Measurements from ENCODE around the gene TRABD2B.

Gene TRABD2B

GRCh38 chr1:47934243-47934805 is 62.9 kb downstream of the TRABD2B start:
- DNase-seq (ENCODE audit: low spot score), result no peak

GRCh38 chr1:47932743-47933142 is 64.4 kb downstream of the TRABD2B start:
- no peak for DNase-seq (ENCODE audit: low spot score)

GRCh38 chr1:47931395-47931794 is 65.8 kb downstream of the TRABD2B start:
- no peak for DNase-seq (ENCODE audit: low spot score)

- DNase-seq (ENCODE audit: low spot score), result no peak
Observed at GRCh38 chr1:47930210-47930840, 66.9 kb downstream of the TRABD2B start.

- DNase-seq (ENCODE audit: low spot score), result no peak
Observed at GRCh38 chr1:47927165-47927564, 70.0 kb downstream of the TRABD2B start.

GRCh38 chr1:47926461-47926999 is 70.7 kb downstream of the TRABD2B start:
- no peak for DNase-seq (ENCODE audit: low spot score)

- no peak for DNase-seq (ENCODE audit: low spot score)
Observed at GRCh38 chr1:47924270-47925048, 72.7 kb downstream of the TRABD2B start.

- DNase-seq (ENCODE audit: low spot score), result no peak
Observed at GRCh38 chr1:47921935-47922415, 75.2 kb downstream of the TRABD2B start.

GRCh38 chr1:47919113-47919833 is 77.9 kb downstream of the TRABD2B start:
- no peak for DNase-seq (ENCODE audit: low spot score)

GRCh38 chr1:47918257-47918867 is 78.8 kb downstream of the TRABD2B start:
- DNase-seq (ENCODE audit: low spot score), result no peak

GRCh38 chr1:47917687-47918086 is 79.5 kb downstream of the TRABD2B start:
- DNase-seq (ENCODE audit: low spot score), result no peak

GRCh38 chr1:47915677-47916353 is 81.4 kb downstream of the TRABD2B start:
- DNase-seq (ENCODE audit: low spot score), result no peak

GRCh38 chr1:47914952-47915676 is 82.1 kb downstream of the TRABD2B start:
- DNase-seq (ENCODE audit: low spot score), result no peak

GRCh38 chr1:47914218-47914938 is 82.8 kb downstream of the TRABD2B start:
- no peak for DNase-seq (ENCODE audit: low spot score)

GRCh38 chr1:47913225-47913823 is 83.9 kb downstream of the TRABD2B start:
- DNase-seq (ENCODE audit: low spot score), result no peak

- no peak for DNase-seq (ENCODE audit: low spot score)
Observed at GRCh38 chr1:47912756-47913155, 84.4 kb downstream of the TRABD2B start.

- DNase-seq (ENCODE audit: low spot score), result no peak
Observed at GRCh38 chr1:47911892-47912291, 85.3 kb downstream of the TRABD2B start.

- DNase-seq (ENCODE audit: low spot score), result no peak
Observed at GRCh38 chr1:47911424-47911823, 85.8 kb downstream of the TRABD2B start.

GRCh38 chr1:47908258-47908657 is 88.9 kb downstream of the TRABD2B start:
- no peak for DNase-seq (ENCODE audit: low spot score)

- DNase-seq (ENCODE audit: low spot score), result no peak
Observed at GRCh38 chr1:47907177-47907528, 90.0 kb downstream of the TRABD2B start.

Measured in activated CD4-positive, alpha-beta T cell treated with anti-CD3 and anti-CD28 coated beads, Interleukin-2, Interleukin-4, amounts not matched to agents 100 ng/mL and 50 ng/mL, durations not matched to agents 16 hours and 8 hours (primary cell).